Measurements from ENCODE around the gene ARID1A.

Gene ARID1A

DNA sequence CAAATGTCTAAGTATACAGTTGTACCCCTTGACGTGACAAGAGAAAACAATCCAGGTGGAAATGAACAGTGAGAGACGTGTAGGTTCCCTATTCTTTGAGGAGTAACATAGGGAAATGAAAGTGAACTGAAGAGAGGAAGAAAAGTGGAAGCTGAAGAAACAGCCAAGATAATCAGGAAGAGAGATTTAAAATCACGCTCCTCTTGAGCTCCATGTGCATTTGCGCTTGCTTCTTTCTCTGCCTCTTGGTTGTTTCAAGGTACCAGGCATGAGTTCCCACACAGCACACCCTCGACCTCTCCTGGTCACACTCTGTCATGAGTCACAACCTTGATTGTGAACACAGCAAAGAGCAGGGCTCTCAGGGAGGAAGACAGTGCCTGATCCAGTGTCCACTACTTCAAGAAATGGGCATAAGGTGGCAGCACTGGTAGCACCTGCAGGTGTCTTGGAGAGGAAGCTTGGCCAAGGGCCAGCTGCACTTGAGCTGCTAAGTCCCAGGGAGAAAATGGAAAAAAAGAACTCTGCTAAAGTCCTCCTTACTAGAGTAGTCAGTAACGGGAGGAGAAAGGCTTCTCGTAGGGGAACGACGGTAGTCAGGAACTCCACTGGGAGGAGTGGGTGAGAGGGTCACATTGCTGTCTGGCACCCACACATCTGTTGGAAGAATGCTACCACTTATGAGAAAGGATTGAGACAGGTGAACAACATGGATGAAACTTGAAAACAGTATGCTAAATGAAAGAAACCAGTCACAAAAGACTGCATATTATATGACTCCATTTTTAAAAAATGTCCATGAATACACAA lies 18.3 kb upstream of the ARID1A start:
- no peak overlapping the region for H3K27ac ChIP-seq (ENCODE audit: low read depth, low read length)
- peaks cover 12% of the 10 kb centered on the region; the same call in 1 of the 2 replicates for H3F3A ChIP-seq (ENCODE audit: insufficient read depth)
- H2AFZ ChIP-seq (ENCODE audit: low read depth, low read length, severe bottlenecking), result peak overlapping the region; percentile 68
- no peaks in the 10 kb centered on the region for H3K9me2 ChIP-seq (replicated peaks; ENCODE audit: insufficient read depth, low read length)
- no peaks in the 10 kb centered on the region; the same call in 1 of the 2 replicates for H3K27me3 ChIP-seq (ENCODE audit: low read length)
- no peaks in the 10 kb centered on the region for H4K20me1 ChIP-seq (ENCODE audit: low read depth, low read length)
- TF ChIP-seq EZH2phosphoT487 (conservative IDR thresholded peaks at IDR 0.05; ENCODE audit: low read length), result no peak
- TF ChIP-seq, protein P1, sequence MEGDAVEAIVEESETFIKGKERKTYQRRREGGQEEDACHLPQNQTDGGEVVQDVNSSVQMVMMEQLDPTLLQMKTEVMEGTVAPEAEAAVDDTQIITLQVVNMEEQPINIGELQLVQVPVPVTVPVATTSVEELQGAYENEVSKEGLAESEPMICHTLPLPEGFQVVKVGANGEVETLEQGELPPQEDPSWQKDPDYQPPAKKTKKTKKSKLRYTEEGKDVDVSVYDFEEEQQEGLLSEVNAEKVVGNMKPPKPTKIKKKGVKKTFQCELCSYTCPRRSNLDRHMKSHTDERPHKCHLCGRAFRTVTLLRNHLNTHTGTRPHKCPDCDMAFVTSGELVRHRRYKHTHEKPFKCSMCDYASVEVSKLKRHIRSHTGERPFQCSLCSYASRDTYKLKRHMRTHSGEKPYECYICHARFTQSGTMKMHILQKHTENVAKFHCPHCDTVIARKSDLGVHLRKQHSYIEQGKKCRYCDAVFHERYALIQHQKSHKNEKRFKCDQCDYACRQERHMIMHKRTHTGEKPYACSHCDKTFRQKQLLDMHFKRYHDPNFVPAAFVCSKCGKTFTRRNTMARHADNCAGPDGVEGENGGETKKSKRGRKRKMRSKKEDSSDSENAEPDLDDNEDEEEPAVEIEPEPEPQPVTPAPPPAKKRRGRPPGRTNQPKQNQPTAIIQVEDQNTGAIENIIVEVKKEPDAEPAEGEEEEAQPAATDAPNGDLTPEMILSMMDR (IDR thresholded peaks at IDR 0.05; ENCODE audit: insufficient read depth, low read length, poor library complexity, severe bottlenecking), result peak; percentile 82
- no peaks in the 10 kb centered on the region for H3K79me2 ChIP-seq (ENCODE audit: insufficient read depth, low read length)
- H3K4me3 ChIP-seq (ENCODE audit: insufficient read depth, low read length, poor library complexity, severe bottlenecking), result no peak overlapping the region
- peak overlapping the region; percentile 34; the same call in 1 of the 2 replicates for H3K9ac ChIP-seq (ENCODE audit: low read length)
- H3K36me3 ChIP-seq (ENCODE audit: low read length), result no peaks in the 10 kb centered on the region
- H3K4me2 ChIP-seq (ENCODE audit: low read depth, low read length, poor library complexity, severe bottlenecking), result peak overlapping the region; percentile 45
- no peaks in the 10 kb centered on the region for H3K9me3 ChIP-seq (ENCODE audit: insufficient read depth, low read length)

DNA sequence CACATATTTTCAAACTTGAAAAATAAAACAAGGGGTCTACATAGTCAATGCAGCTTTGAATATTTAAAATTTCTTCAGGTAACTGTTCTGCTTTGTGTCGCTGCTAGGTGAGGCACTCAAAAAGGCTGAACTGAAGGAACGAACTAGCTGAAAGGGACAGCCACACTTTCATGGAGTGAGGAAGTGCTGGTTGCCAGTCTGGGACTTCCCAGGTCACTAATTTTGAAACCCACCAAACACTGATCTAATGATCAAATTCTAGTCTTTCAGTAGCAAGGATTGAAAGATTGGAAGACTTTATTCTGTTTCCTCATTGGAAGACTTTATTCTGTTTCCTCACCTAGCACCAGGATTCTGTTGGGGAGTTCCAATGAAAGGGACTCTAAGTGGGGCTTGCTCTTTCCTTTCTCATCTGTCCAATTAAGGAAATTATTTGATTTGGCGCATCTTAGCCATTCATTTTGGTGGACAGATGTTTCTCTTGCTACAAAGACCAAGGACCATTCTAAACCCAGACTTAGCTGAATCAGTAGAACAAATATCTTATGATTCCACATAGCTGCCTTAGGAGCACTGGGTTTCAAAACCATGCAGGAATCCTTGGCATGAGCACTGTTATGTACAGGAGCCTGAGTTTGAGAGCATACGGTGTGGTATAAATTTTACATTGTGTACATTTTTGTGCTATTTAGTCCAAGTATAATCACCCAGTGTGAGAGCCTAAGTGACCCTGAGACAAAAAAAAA lies 10.9 kb upstream of the ARID1A start:
- Histone ChIP-seq H3K27ac (ENCODE audit: low read depth, low read length) (no peak overlapping the region), H3K4me2 (ENCODE audit: low read depth, low read length, poor library complexity, severe bottlenecking) (no peak overlapping the region), H3F3A (ENCODE audit: insufficient read depth) (no peaks in the 10 kb centered on the region), H4K20me1 (ENCODE audit: low read depth, low read length) (no peaks in the 10 kb centered on the region), H3K9me2 (replicated peaks; ENCODE audit: insufficient read depth, low read length) (no peaks in the 10 kb centered on the region), H3K36me3 (ENCODE audit: low read length) (no peaks in the 10 kb centered on the region), H3K9ac (ENCODE audit: low read length) (no peak overlapping the region), H3K4me3 (ENCODE audit: insufficient read depth, low read length, poor library complexity, severe bottlenecking) (no peak overlapping the region), H3K9me3 (ENCODE audit: insufficient read depth, low read length) (no peaks in the 10 kb centered on the region), H3K79me2 (ENCODE audit: insufficient read depth, low read length) (no peaks in the 10 kb centered on the region), H3K27me3 (ENCODE audit: low read length) (no peaks in the 10 kb centered on the region), H2AFZ (ENCODE audit: low read depth, low read length, severe bottlenecking) (no peak overlapping the region)
- TF ChIP-seq, protein P1 (IDR thresholded peaks at IDR 0.05; ENCODE audit: insufficient read depth, low read length, poor library complexity, severe bottlenecking), result no peak
- TF ChIP-seq EZH2phosphoT487 (conservative IDR thresholded peaks at IDR 0.05; ENCODE audit: low read length), result no peak

DNA sequence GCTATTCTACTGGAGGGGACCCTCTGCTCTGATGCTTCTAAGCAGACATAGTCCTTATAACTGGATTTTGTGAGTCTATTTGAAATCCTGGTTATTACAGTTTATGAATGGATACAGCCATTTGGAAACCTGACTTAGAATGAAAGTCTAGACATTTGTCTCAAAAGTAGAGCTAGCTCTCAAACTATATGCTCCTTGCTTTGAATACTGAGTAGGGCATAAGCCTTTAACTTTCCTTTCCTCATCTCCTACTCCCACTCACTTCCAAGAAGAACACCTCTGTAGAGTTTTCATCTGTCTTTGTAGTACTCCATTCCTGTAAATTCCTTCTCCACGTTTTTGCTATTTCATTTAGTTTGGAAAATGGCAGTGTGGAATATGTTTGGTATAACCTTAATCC lies 9.0 kb upstream of the ARID1A start:
- Histone ChIP-seq H3K36me3 (ENCODE audit: low read length) (no peaks in the 10 kb centered on the region), H2AFZ (ENCODE audit: low read depth, low read length, severe bottlenecking) (no peak overlapping the region), H3K9ac (ENCODE audit: low read length) (no peak overlapping the region), H4K20me1 (ENCODE audit: low read depth, low read length) (no peaks in the 10 kb centered on the region), H3K9me3 (ENCODE audit: insufficient read depth, low read length) (no peaks in the 10 kb centered on the region), H3F3A (ENCODE audit: insufficient read depth) (peaks cover 4% of the 10 kb centered on the region), H3K27ac (ENCODE audit: low read depth, low read length) (no peak overlapping the region), H3K9me2 (replicated peaks; ENCODE audit: insufficient read depth, low read length) (no peaks in the 10 kb centered on the region), H3K79me2 (ENCODE audit: insufficient read depth, low read length) (no peaks in the 10 kb centered on the region), H3K4me2 (ENCODE audit: low read depth, low read length, poor library complexity, severe bottlenecking) (no peak overlapping the region), H3K27me3 (ENCODE audit: low read length) (no peaks in the 10 kb centered on the region), H3K4me3 (ENCODE audit: insufficient read depth, low read length, poor library complexity, severe bottlenecking) (no peak overlapping the region)
- no peak for TF ChIP-seq EZH2phosphoT487 (conservative IDR thresholded peaks at IDR 0.05; ENCODE audit: low read length)
- TF ChIP-seq, protein P1 (IDR thresholded peaks at IDR 0.05; ENCODE audit: insufficient read depth, low read length, poor library complexity, severe bottlenecking), result no peak
